Esophagus (tissue), 2 donors: ENCODE measurements around the gene MLH1. TPM values are rescaled to one million over a fixed set of nuclear protein-coding genes. Genes with fewer than 3 reads are reported as not detected.

Experiments
- H3K27ac ChIP-seq, 2 donors: one replicate each; pipeline ENCODE4 v1.5.1; 2013; ENCODE audit warnings: low read depth in 2 of 2, mild to moderate bottlenecking in 2 of 2, inconsistent platforms in 1 of 2, low read length in 1 of 2, moderate library complexity in 1 of 2
- H3K27me3 ChIP-seq, 2 donors: one replicate each; pipeline ENCODE4 v1.6.1; 2013; ENCODE audit warnings: low read length in 2 of 2, control low read depth in 1 of 2, mild to moderate bottlenecking in 1 of 2; ENCODE audit not compliant: insufficient read depth in 2 of 2, control insufficient read depth in 1 of 2
- H3K36me3 ChIP-seq, 2 donors: one replicate each; pipeline ENCODE4 v1.6.1; 2013; ENCODE audit warnings: low read length in 1 of 2; ENCODE audit not compliant: control insufficient read depth in 2 of 2, insufficient read depth in 2 of 2
- H3K4me1 ChIP-seq, 2 donors: one replicate each; pipeline ENCODE4 v1.6.1; 2013; ENCODE audit warnings: low read length in 1 of 2; ENCODE audit not compliant: control insufficient read depth in 2 of 2, insufficient read depth in 2 of 2
- H3K4me3 ChIP-seq, 2 donors: one replicate each; pipeline ENCODE4 v1.5.1; 2013; ENCODE audit warnings: low read length in 2 of 2, mild to moderate bottlenecking in 2 of 2, low read depth in 1 of 2, moderate library complexity in 1 of 2
- H3K9me3 ChIP-seq, 2 donors: one replicate each; pipeline ENCODE4 v1.6.1; 2013; ENCODE audit warnings: mild to moderate bottlenecking in 2 of 2, low read depth in 1 of 2, low read length in 1 of 2, moderate library complexity in 1 of 2; ENCODE audit not compliant: control insufficient read depth in 2 of 2, insufficient read depth in 1 of 2
- WGBS, 2 donors: extraction: QIAGEN DNeasy Blood & Tissue Kit; methylation state at CpG; one replicate each; pipeline ENCODE4 v1.1.7; 2013; 5-methylcytosine and 5-hydroxymethylcytosine counted together
- polyA plus RNA-seq, 2 donors: library from polyadenylated mRNA; stranded (reverse); fragments of 200-250 nt; gene quantifications; one replicate each; pipeline ENCODE4 v1.2.3, GENCODE V29; 2013
- donor health status: healthy with polysubstance abuse.
- donor health status: Bipolar disorder and iron deficiency.

MLH1 gene
- polyA plus RNA-seq, 2 donors: 7.0 to 13.9 TPM

DNA sequence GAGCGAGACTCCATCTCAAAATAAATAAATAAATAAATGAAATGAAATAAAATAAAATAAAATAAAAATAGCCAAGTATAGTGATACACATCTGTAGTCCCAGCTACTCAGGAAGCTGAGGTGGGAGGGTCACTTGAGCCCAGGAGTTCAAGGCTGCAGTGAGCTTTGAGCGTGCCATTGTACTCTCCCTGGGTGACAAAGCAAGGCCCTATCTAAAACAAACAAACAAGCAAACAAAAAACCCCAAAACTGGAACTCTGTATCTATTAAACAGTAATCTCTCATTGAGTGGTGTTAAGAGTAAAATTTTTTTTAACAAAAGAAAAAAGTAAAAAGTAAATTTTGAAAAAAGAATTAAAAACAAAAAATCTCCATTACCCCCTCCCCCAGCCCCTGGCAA is 21.2 kb upstream of the MLH1 start:
- peaks cover 0 to 2% of the 10 kb centered on the region in 2 donors for H3K9me3 ChIP-seq
- H3K36me3 ChIP-seq: no peaks in the 10 kb centered on the region
- peaks cover 0 to 2% of the 10 kb centered on the region in 2 donors for H3K4me1 ChIP-seq
- WGBS, 2 donors: 93 to 95% methylated on average over 2 of the region's 2 CpGs
- H3K27me3 ChIP-seq: no peaks in the 10 kb centered on the region
- H3K4me3 ChIP-seq: no peak overlapping the region
- H3K27ac ChIP-seq: no peak overlapping the region

- peaks cover 0 to 2% of the 10 kb centered on the region in 2 donors for H3K4me1 ChIP-seq
- H3K9me3 ChIP-seq: peaks cover 0 to 2% of the 10 kb centered on the region in 2 donors
- H3K27ac ChIP-seq: no peak overlapping the region
- no peaks in the 10 kb centered on the region for H3K36me3 ChIP-seq
- no peaks in the 10 kb centered on the region for H3K27me3 ChIP-seq
- WGBS, 2 donors: 93 to 97% methylated on average over 1 of the region's 1 CpG
- no peak overlapping the region for H3K4me3 ChIP-seq
Observed at GRCh38 chr3:36973139-36973538, 20.2 kb upstream of the MLH1 start.

GRCh38 chr3:36981006-36981405 is 12.3 kb upstream of the MLH1 start:
- peaks cover 0 to 2% of the 10 kb centered on the region in 2 donors for H3K9me3 ChIP-seq
- no peak overlapping the region for H3K27ac ChIP-seq
- H3K4me1 ChIP-seq: no peaks in the 10 kb centered on the region
- WGBS, 2 donors: 94 to 96% methylated on average over 4 of the region's 4 CpGs
- peaks cover 0 to 7% of the 10 kb centered on the region in 2 donors for H3K36me3 ChIP-seq
- H3K4me3 ChIP-seq: no peak overlapping the region
- H3K27me3 ChIP-seq: no peaks in the 10 kb centered on the region

DNA sequence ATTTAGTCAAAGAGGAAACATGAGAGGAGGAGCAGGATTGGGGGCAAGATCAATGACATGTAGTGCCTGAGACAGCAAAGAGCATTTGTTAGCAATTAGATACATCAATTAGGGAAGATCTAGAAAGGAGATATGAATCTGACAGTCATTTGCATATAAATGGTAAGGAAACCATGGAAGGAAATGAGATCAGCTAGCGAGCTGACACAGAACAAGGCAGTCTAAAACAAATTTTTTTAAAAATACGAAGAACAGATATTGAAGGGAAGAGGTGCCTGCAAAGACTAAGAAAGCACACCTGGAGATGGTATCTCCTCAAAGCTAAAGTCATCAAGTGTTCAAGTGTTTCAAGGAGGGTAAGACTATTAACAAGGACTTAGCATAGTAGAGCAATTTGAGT is 5.0 kb upstream of the MLH1 start:
- 76 to 81% methylated on average over 2 of the region's 2 CpGs for WGBS, 2 donors
- Histone ChIP-seq H3K4me3 (no peak overlapping the region), H3K27me3 (no peaks in the 10 kb centered on the region), H3K27ac (no peak overlapping the region), H3K9me3 (no peaks in the 10 kb centered on the region), H3K4me1 (no peaks in the 10 kb centered on the region), H3K36me3 (peaks cover 0 to 4% of the 10 kb centered on the region in 2 donors)

- Histone ChIP-seq H3K9me3 (no peaks in the 10 kb centered on the region), H3K4me3 (no peak overlapping the region), H3K36me3 (peaks cover 0 to 4% of the 10 kb centered on the region in 2 donors), H3K27ac (no peak overlapping the region), H3K27me3 (no peaks in the 10 kb centered on the region), H3K4me1 (no peaks in the 10 kb centered on the region)
- WGBS, 2 donors: 77 to 81% methylated on average over 3 of the region's 3 CpGs
Observed at GRCh38 chr3:36989005-36989404, 4.3 kb upstream of the MLH1 start.

DNA sequence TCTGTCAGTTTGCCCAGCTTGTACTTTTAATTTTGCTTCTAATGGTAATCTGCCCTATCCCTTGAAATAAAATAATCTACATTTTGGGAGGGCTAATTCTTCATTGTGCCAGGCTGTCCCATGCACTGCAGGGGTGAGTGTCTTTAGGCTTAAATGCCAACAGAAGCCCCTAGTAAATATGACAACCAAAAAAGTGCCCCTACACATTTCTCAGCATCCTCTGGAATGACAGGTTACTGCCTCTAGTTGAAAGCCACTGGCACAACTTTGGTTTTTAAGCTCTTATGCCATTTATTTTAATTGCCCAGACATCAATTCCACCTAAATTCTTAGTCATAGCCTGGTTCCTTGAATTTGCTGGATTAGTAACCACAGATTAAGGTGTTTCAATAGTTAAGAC is 3.8 kb upstream of the MLH1 start:
- Histone ChIP-seq H3K4me1 (no peaks in the 10 kb centered on the region), H3K27me3 (no peaks in the 10 kb centered on the region)

DNA sequence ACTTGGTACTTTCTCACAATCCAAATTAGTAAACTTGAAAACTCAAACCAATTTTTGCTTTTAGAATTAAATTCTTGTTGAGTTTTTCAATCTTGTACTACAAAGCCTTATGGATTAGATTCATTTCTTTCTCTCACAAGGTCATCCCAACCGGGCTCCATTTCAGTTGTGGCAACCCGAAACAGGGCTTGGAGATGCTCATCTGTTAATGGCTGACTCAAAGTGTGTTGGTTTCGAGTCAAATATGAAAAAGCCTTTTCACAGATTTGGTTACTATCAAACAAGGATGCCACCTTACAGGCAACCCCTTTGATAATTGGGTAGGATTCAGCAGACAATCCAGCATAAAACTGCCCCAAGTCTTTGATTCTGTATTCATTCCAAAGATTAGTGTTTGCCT is 2.2 kb upstream of the MLH1 start:
- peak overlapping the region in 1 of 2 donors; percentile 89 for H3K4me3 ChIP-seq
- H3K4me1 ChIP-seq: no peaks in the 10 kb centered on the region
- H3K27me3 ChIP-seq: no peaks in the 10 kb centered on the region
- no peak overlapping the region for H3K27ac ChIP-seq
- 75 to 79% methylated on average over 3 of the region's 3 CpGs for WGBS, 2 donors
- no peaks in the 10 kb centered on the region for H3K9me3 ChIP-seq
- no peaks in the 10 kb centered on the region for H3K36me3 ChIP-seq

More for the DNA sequence above, 3.8 kb upstream of the MLH1 start:
- Histone ChIP-seq H3K4me3 (no peak overlapping the region), H3K27ac (no peak overlapping the region), H3K36me3 (no peaks in the 10 kb centered on the region), H3K9me3 (no peaks in the 10 kb centered on the region)

GRCh38 chr3:36991923-36992805 is 1.2 kb upstream of the MLH1 start:
- 8 to 10% methylated on average over 24 of the region's 24 CpGs for WGBS, 2 donors
- Histone ChIP-seq H3K27me3 (no peaks in the 10 kb centered on the region), H3K27ac (peak overlapping the region; percentile 96 to 100), H3K4me1 (no peaks in the 10 kb centered on the region), H3K4me3 (peak overlapping the region; percentile 70 to 89), H3K36me3 (no peaks in the 10 kb centered on the region), H3K9me3 (no peaks in the 10 kb centered on the region)

DNA sequence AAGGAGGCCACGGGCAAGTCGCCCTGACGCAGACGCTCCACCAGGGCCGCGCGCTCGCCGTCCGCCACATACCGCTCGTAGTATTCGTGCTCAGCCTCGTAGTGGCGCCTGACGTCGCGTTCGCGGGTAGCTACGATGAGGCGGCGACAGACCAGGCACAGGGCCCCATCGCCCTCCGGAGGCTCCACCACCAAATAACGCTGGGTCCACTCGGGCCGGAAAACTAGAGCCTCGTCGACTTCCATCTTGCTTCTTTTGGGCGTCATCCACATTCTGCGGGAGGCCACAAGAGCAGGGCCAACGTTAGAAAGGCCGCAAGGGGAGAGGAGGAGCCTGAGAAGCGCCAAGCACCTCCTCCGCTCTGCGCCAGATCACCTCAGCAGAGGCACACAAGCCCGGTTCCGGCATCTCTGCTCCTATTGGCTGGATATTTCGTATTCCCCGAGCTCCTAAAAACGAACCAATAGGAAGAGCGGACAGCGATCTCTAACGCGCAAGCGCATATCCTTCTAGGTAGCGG is 452 bp upstream of the MLH1 start, which contains the start of gene EPM2AIP1:
EPM2AIP1 (minus strand) TSS at position 326 of the 520 bp plus-strand sequence; CDS start at position 272, 54 bp downstream.
- 0 to 1% methylated on average over 48 of the region's 48 CpGs for WGBS, 2 donors
- peak within 1 kb of the TSS; percentile 96 to 100 for H3K27ac ChIP-seq
- no peaks in the 10 kb centered on the region for H3K4me1 ChIP-seq
- H3K27me3 ChIP-seq: no peaks in the 10 kb centered on the region
- H3K4me3 ChIP-seq: peak within 1 kb of the TSS; percentile 70 to 89
- H3K9me3 ChIP-seq: no peaks in the 10 kb centered on the region
- no peaks in the 10 kb centered on the region for H3K36me3 ChIP-seq
